AG09309 (cell line): ENCODE results near the gene PURA.

ENCODE experiments used
- DNase-seq: peaks from one replicate; pipeline ENCODE4 v3.0.0-alpha.2; 2010; ENCODE audit warnings: low read depth
- H3K4me3 ChIP-seq: 2 replicates; pipeline ENCODE4 v1.5.1; 2011; ENCODE audit warnings: mild to moderate bottlenecking, low read depth, low read length, moderate library complexity; ENCODE audit not compliant: control insufficient read depth
- CTCF ChIP-seq: IDR thresholded peaks from 2 replicates; pipeline ENCODE4 v1.5.1; 2011; ENCODE audit warnings: mild to moderate bottlenecking, low read depth, low read length, inconsistent platforms; ENCODE audit not compliant: insufficient read depth, control insufficient read depth; ENCODE audit errors: missing control alignments

Gene PURA

GRCh38 chr5:140113699-140114263, at the start of gene PURA:
PURA (plus strand) TSS chr5:140114109; CDS start chr5:140114182, 73 bp downstream.
- TF ChIP-seq CTCF = no peak
- peak; percentile 75 for DNase-seq
- H3K4me3 ChIP-seq = peak within 1 kb of the TSS; percentile 50

- H3K4me3 ChIP-seq = no peak overlapping the region
- no peak for TF ChIP-seq CTCF
- DNase-seq = no peak
Measured at GRCh38 chr5:140072812-140073211, 41.1 kb upstream of the PURA start.

- no peak overlapping the region for H3K4me3 ChIP-seq
Measured at GRCh38 chr5:140073296-140073695, 40.6 kb upstream of the PURA start.

GRCh38 chr5:140075371-140075770, 38.5 kb upstream of the PURA start:
- peak; percentile 14 for DNase-seq
- peak; percentile 17 for TF ChIP-seq CTCF
- H3K4me3 ChIP-seq = no peak overlapping the region

More at GRCh38 chr5:140073296-140073695, 40.6 kb upstream of the PURA start:
- no peak for TF ChIP-seq CTCF
- DNase-seq = no peak

GRCh38 chr5:140076142-140076541, 37.8 kb upstream of the PURA start:
- DNase-seq = no peak
- no peak for TF ChIP-seq CTCF
- H3K4me3 ChIP-seq = no peak overlapping the region

- no peak for TF ChIP-seq CTCF
- H3K4me3 ChIP-seq = no peak overlapping the region
- no peak for DNase-seq
Measured at GRCh38 chr5:140076788-140077187, 37.1 kb upstream of the PURA start.
